Activated CD4-positive, alpha-beta T cell treated with anti-CD3 and anti-CD28 coated beads, Interleukin-2, Interleukin-4, amounts not matched to agents 100 ng/mL and 50 ng/mL, durations not matched to agents 16 hours and 8 hours (primary cell): ENCODE data around the gene CASP9.

Experiments
- DNase-seq: peaks from one replicate; pipeline ENCODE4 v3.0.0-alpha.2; 2020; ENCODE audit warnings: low spot score

Gene CASP9

GRCh38 chr1:15445390-15446122 is 78.5 kb downstream of the CASP9 start:
- DNase-seq = no peak

GRCh38 chr1:15444468-15445389 is 79.3 kb downstream of the CASP9 start:
- no peak for DNase-seq

GRCh38 chr1:15443281-15443680 is 80.7 kb downstream of the CASP9 start:
- DNase-seq = no peak

DNA sequence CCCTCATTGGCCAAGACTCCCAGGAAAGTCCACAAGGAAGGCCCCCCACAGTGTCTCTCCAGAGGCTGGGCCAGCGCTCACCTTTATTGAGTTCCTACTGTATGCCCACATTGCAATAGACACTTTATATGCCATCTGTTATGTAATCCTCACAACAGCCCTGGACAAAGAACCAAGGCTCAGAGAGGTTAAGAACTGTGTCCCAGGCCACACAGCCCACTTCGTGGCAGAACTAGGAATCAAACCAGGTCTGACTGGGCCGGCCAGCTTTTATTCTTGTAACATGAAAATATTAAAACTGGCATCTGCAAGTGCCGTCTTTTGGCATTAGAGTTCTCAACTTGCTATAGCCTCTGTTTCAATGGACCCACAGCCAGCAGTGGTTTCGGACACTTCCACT is 81.3 kb downstream of the CASP9 start:
- no peak for DNase-seq

DNA sequence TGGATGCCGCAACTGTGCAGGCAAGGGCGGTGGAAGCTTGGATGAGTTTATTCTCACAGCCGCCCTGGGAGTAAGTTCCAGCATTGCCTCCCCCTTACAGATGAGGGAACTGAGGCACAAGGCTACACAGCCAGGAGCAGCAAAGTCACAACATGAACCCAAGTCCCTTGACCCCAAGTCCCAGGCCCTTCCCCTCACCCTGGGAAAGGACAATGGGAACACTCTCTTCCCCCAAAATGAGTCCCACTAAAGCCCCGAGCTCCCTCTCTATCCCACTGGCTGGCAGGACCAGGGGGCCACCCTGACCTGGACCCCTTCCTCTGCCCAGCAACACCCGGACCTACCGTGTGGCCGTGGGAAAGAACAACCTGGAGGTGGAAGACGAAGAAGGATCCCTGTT is 81.9 kb downstream of the CASP9 start:
- no peak for DNase-seq
